ENCODE data around the gene HS3ST2. TPM values are rescaled to one million over a fixed set of nuclear protein-coding genes. Genes with fewer than 3 reads are reported as not detected.

The HS3ST2 gene
- total RNA-seq, 1 donor from 2014 or later, result 11.8 TPM

GRCh38 chr16:22941970-22942501 is 128.1 kb downstream of the HS3ST2 start:
- no peak for DNase-seq (ENCODE audit: extremely low spot score in 2 of 2)
- TF ChIP-seq, protein P1, sequence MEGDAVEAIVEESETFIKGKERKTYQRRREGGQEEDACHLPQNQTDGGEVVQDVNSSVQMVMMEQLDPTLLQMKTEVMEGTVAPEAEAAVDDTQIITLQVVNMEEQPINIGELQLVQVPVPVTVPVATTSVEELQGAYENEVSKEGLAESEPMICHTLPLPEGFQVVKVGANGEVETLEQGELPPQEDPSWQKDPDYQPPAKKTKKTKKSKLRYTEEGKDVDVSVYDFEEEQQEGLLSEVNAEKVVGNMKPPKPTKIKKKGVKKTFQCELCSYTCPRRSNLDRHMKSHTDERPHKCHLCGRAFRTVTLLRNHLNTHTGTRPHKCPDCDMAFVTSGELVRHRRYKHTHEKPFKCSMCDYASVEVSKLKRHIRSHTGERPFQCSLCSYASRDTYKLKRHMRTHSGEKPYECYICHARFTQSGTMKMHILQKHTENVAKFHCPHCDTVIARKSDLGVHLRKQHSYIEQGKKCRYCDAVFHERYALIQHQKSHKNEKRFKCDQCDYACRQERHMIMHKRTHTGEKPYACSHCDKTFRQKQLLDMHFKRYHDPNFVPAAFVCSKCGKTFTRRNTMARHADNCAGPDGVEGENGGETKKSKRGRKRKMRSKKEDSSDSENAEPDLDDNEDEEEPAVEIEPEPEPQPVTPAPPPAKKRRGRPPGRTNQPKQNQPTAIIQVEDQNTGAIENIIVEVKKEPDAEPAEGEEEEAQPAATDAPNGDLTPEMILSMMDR (IDR thresholded peaks at IDR 0.05), result no peak
- TF ChIP-seq POLR2AphosphoS5 (IDR thresholded peaks at IDR 0.05; ENCODE audit: insufficient read depth in 1 of 2, low read depth in 1 of 2) (no peak), POLR2A (IDR thresholded peaks at IDR 0.05) (no peak)
- Histone ChIP-seq H3K4me1 (no peaks in the 10 kb centered on the region), H3K27me3 (no peaks in the 10 kb centered on the region), H3K9me3 (no peaks in the 10 kb centered on the region), H3K27ac (no peak overlapping the region), H3K4me3 (no peak overlapping the region), H3K36me3 (no peaks in the 10 kb centered on the region)
- intact Hi-C loops (cut with DNase I), result no loop called here

DNA sequence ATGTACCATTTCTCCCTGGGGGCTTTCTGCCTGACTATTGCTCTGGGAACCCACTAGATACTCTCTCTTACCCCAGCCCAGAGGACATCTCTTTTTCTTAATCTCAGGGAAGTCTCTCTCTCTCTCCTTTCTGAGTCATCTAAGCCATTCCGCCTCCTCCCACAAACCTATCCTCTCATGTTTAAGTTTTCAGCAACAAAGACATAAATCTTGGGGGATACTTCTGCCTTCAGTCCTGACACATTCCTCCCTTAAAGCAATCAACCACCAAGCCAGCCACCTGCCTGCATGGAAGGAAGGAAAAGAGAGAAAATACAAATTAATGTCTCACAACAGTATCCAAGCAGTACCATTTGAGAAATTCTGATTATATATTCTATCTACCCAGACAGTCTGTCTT is 128.8 kb downstream of the HS3ST2 start:
- Histone ChIP-seq H3K4me3 (no peak overlapping the region), H3K4me1 (no peaks in the 10 kb centered on the region), H3K27me3 (no peaks in the 10 kb centered on the region), H3K27ac (no peak overlapping the region), H3K36me3 (no peaks in the 10 kb centered on the region), H3K9me3 (no peaks in the 10 kb centered on the region)
- TF ChIP-seq, protein P1 (IDR thresholded peaks at IDR 0.05), result no peak
- no peak for TF ChIP-seq POLR2AphosphoS5 (IDR thresholded peaks at IDR 0.05; ENCODE audit: insufficient read depth in 1 of 2, low read depth in 1 of 2)
- TF ChIP-seq POLR2A (IDR thresholded peaks at IDR 0.05), result no peak
- intact Hi-C loops (cut with DNase I), result no loop called here
- DNase-seq (ENCODE audit: extremely low spot score in 2 of 2), result no peak

GRCh38 chr16:22945361-22945760 is 131.4 kb downstream of the HS3ST2 start:
- Histone ChIP-seq H3K4me1 (peaks cover 9% of the 10 kb centered on the region), H3K27ac (no peak overlapping the region), H3K4me3 (no peak overlapping the region), H3K27me3 (no peaks in the 10 kb centered on the region), H3K36me3 (no peaks in the 10 kb centered on the region), H3K9me3 (no peaks in the 10 kb centered on the region)
- TF ChIP-seq POLR2AphosphoS5 (IDR thresholded peaks at IDR 0.05; ENCODE audit: insufficient read depth in 1 of 2, low read depth in 1 of 2) (no peak), POLR2A (IDR thresholded peaks at IDR 0.05) (no peak)
- TF ChIP-seq, protein P1 (IDR thresholded peaks at IDR 0.05), result no peak
- DNase-seq (ENCODE audit: extremely low spot score in 2 of 2), result no peak
- intact Hi-C loops (cut with DNase I), result no loop called here

DNA sequence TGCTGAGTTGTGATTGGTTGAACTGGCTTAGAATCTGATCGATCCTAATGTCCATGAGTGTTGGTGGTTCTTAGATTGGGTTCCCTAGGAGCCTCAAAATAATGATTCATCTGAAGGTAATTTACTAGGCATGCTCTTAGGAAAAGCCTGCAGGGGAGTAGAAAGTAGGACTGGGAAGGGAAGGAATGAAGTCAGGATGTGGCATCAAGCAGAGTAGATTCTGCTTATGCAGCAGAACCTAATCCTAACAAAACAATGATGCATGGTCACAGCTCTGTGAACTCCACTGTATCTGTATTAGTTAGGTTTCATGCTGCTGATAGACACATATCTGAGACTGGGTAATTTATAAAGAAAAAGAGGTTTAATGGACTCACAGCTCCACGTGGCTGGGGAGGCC is 132.5 kb downstream of the HS3ST2 start:
- peaks cover 9% of the 10 kb centered on the region for H3K4me1 ChIP-seq
- no peak overlapping the region for H3K4me3 ChIP-seq
- no peak overlapping the region for H3K27ac ChIP-seq
- TF ChIP-seq POLR2AphosphoS5 (IDR thresholded peaks at IDR 0.05; ENCODE audit: insufficient read depth in 1 of 2, low read depth in 1 of 2) (no peak), POLR2A (IDR thresholded peaks at IDR 0.05) (no peak)
- TF ChIP-seq, protein P1 (IDR thresholded peaks at IDR 0.05), result no peak
- no peaks in the 10 kb centered on the region for H3K9me3 ChIP-seq
- H3K27me3 ChIP-seq, result no peaks in the 10 kb centered on the region
- H3K36me3 ChIP-seq, result no peaks in the 10 kb centered on the region
- intact Hi-C loops (cut with DNase I), result no loop called here
- no peak for DNase-seq (ENCODE audit: extremely low spot score in 2 of 2)

DNA sequence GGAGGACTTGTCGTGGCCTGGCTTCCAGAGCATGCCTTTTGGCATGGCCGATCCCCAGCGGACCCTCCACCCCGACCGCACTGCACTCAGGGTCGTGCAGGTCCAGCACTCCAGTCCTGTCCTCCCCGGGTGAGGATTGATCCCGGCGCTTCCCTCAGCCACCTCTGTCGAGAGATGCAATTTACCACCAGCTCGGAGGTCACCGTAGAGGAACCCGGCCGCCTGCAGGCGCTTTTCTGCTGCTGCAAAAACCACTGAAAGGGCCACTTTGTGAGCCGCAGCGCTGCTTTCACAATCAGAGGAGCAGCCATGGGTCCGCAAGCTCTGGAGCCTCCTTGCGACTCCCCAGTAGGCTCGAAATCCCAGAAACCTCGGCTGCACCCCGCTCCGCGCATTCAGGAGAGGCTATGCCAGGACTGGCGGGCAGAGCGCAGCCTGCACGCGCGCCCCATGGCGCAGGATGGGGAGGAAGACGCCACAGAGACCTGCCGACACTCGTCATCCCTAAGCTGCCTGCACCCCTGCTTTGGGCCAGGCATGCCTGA is 134.2 kb downstream of the HS3ST2 start:
- H3K4me3 ChIP-seq, result peak overlapping the region in 1 of 2 donors; percentile 18
- H3K4me1 ChIP-seq, result peaks cover 9% of the 10 kb centered on the region
- no peak for DNase-seq (ENCODE audit: extremely low spot score in 2 of 2)
- no peaks in the 10 kb centered on the region for H3K9me3 ChIP-seq
- TF ChIP-seq, protein P1 (IDR thresholded peaks at IDR 0.05), result no peak
- TF ChIP-seq POLR2A (IDR thresholded peaks at IDR 0.05) (no peak), POLR2AphosphoS5 (IDR thresholded peaks at IDR 0.05; ENCODE audit: insufficient read depth in 1 of 2, low read depth in 1 of 2) (no peak)
- no peaks in the 10 kb centered on the region for H3K36me3 ChIP-seq
- no peak overlapping the region for H3K27ac ChIP-seq
- no peaks in the 10 kb centered on the region for H3K27me3 ChIP-seq
- intact Hi-C loops (cut with DNase I), result no loop called here

Measured in vagina (tissue), 2 donors.